ENCODE data around the gene CNTFR.

Gene CNTFR

GRCh38 chr9:34588671-34589635 is 571 bp downstream of the CNTFR start:
- no peak for DNase-seq (ENCODE audit: low read depth)
- TF ChIP-seq CTCF (IDR thresholded peaks at IDR 0.05; ENCODE audit: control insufficient read depth, insufficient read depth, low read depth, low read length, missing control alignments), result no peak
- H3K4me3 ChIP-seq (ENCODE audit: control insufficient read depth, low read depth, low read length), result no peak overlapping the region

GRCh38 chr9:34587271-34587670 is 2.3 kb downstream of the CNTFR start:
- TF ChIP-seq CTCF (IDR thresholded peaks at IDR 0.05; ENCODE audit: control insufficient read depth, insufficient read depth, low read depth, low read length, missing control alignments), result no peak
- no peak for DNase-seq (ENCODE audit: low read depth)
- H3K4me3 ChIP-seq (ENCODE audit: control insufficient read depth, low read depth, low read length), result no peak overlapping the region

- H3K4me3 ChIP-seq (ENCODE audit: control insufficient read depth, low read depth, low read length), result no peak overlapping the region
- DNase-seq (ENCODE audit: low read depth), result no peak
- no peak for TF ChIP-seq CTCF (IDR thresholded peaks at IDR 0.05; ENCODE audit: control insufficient read depth, insufficient read depth, low read depth, low read length, missing control alignments)
These were observed 3.4 kb downstream of the CNTFR start for GRCh38 chr9:34585946-34586669.

GRCh38 chr9:34584970-34585369 is 4.6 kb downstream of the CNTFR start:
- TF ChIP-seq CTCF (IDR thresholded peaks at IDR 0.05; ENCODE audit: control insufficient read depth, insufficient read depth, low read depth, low read length, missing control alignments), result no peak
- DNase-seq (ENCODE audit: low read depth), result no peak
- no peak overlapping the region for H3K4me3 ChIP-seq (ENCODE audit: control insufficient read depth, low read depth, low read length)

GRCh38 chr9:34582787-34583186 is 6.7 kb downstream of the CNTFR start:
- DNase-seq (ENCODE audit: low read depth), result no peak
- H3K4me3 ChIP-seq (ENCODE audit: control insufficient read depth, low read depth, low read length), result no peak overlapping the region
- no peak for TF ChIP-seq CTCF (IDR thresholded peaks at IDR 0.05; ENCODE audit: control insufficient read depth, insufficient read depth, low read depth, low read length, missing control alignments)

- H3K4me3 ChIP-seq (ENCODE audit: control insufficient read depth, low read depth, low read length), result no peak overlapping the region
- no peak for DNase-seq (ENCODE audit: low read depth)
- TF ChIP-seq CTCF (IDR thresholded peaks at IDR 0.05; ENCODE audit: control insufficient read depth, insufficient read depth, low read depth, low read length, missing control alignments), result no peak
These were observed 8.2 kb downstream of the CNTFR start for GRCh38 chr9:34581318-34581717.

Data from AG09309 (cell line).